ENCODE data around the gene BBS9. TPM values are rescaled to one million over a fixed set of nuclear protein-coding genes. Genes with fewer than 3 reads are reported as not detected.

Gene BBS9
- total RNA-seq, 2 experiments from 2014 or later, result 16.0 to 20.4 TPM

DNA sequence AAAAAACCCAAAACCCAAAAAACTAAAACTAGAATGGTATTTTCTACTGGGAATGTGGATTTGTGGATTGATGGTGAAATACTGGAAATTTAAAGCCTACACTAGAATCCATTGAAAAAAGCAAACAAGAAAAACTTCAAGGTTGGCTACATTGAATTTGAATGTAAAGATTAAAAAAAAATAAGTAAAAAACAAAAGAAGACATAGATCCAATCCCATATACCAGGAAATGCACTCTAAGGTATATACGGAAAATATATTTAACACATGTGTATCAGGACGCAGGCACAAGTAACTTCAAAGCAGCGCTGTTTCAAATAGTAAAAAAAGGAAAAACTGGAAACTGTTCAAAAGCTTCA lies 754 bp upstream of the BBS9 start:
- Mint-ChIP-seq H3K27me3 (peaks cover 4% of the 10 kb centered on the region), H3K9me3 (no peaks in the 10 kb centered on the region)

DNA sequence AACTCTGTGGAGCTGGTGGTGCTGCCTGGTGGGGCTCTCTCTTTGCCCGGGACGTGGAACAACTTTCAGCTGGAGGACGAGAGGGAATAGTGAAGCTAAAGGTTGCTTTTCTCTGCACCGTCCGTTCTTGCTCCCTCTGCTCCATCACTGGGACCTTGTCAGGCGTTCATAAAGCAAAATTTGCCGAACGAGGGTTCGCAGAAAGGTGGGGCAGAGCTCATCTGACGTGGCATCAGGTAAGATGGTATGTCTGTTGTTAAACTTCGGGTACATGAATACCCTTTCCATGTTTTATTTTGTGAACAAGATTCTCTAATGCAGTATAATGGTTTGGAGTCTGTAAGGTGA lies 416 bp downstream of the BBS9 start:
- H3K27ac Mint-ChIP-seq, result peak overlapping the region; percentile 92
- intact Hi-C loops (cut with DNase I, micrococcal nuclease), result loop anchor here (1.0 to 5.0 kb wide), 6 partner anchors 20 to 639 kb away; partner anchors contain the start of genes AVL9 (in 1 of the 2), KBTBD2 (in 1 of the 2), LSM5 (in 1 of the 2) and NT5C3A (in 1 of the 2)
- TF ChIP-seq, protein P1, sequence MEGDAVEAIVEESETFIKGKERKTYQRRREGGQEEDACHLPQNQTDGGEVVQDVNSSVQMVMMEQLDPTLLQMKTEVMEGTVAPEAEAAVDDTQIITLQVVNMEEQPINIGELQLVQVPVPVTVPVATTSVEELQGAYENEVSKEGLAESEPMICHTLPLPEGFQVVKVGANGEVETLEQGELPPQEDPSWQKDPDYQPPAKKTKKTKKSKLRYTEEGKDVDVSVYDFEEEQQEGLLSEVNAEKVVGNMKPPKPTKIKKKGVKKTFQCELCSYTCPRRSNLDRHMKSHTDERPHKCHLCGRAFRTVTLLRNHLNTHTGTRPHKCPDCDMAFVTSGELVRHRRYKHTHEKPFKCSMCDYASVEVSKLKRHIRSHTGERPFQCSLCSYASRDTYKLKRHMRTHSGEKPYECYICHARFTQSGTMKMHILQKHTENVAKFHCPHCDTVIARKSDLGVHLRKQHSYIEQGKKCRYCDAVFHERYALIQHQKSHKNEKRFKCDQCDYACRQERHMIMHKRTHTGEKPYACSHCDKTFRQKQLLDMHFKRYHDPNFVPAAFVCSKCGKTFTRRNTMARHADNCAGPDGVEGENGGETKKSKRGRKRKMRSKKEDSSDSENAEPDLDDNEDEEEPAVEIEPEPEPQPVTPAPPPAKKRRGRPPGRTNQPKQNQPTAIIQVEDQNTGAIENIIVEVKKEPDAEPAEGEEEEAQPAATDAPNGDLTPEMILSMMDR (IDR thresholded peaks at IDR 0.05), result no peak
- Histone ChIP-seq H3K4me3 (ENCODE audit: low read length) (peak overlapping the region; percentile 63), H3K36me3 (ENCODE audit: insufficient read depth, low read length) (no peaks in the 10 kb centered on the region), H3K4me1 (ENCODE audit: insufficient read depth, low read length) (peaks cover 4% of the 10 kb centered on the region), H3K27ac (ENCODE audit: low read depth in 1 of 2, low read length in 2 of 2) (peak overlapping the region; percentile 54 to 79), H3K9me3 (ENCODE audit: control insufficient read depth in 1 of 2, insufficient read depth in 1 of 2, low read length in 2 of 2) (peaks cover 0 to 4% of the 10 kb centered on the region in 2 experiments), H3K27me3 (ENCODE audit: control insufficient read depth in 1 of 2, insufficient read depth in 2 of 2, low read length in 2 of 2) (no peaks in the 10 kb centered on the region)
- peaks cover 34% of the 10 kb centered on the region for H3K4me1 Mint-ChIP-seq (ENCODE audit: low read depth)
- peak overlapping the region; percentile 96 for H3K4me3 Mint-ChIP-seq
- H3K9me3 Mint-ChIP-seq, result no peaks in the 10 kb centered on the region
- CTCF ChIA-PET, result interaction anchor here (0.6 to 3.0 kb wide), 3 partner anchors 20 to 634 kb away, joined by 4 to 10 read pairs (median 5); partner anchors contain the start of gene RP9
- H3K36me3 Mint-ChIP-seq (ENCODE audit: low read depth), result peaks cover 14% of the 10 kb centered on the region
- ATAC-seq (ENCODE audit: poor library complexity) (peak; percentile 15), DNase-seq (peak in 4 of 14 experiments; percentile 5 to 42 (median 32))
- H3K27me3 Mint-ChIP-seq, result peaks cover 4% of the 10 kb centered on the region
- POLR2A ChIA-PET, result interaction anchor here (1.1 to 2.9 kb wide), 4 partner anchors 20 to 640 kb away, joined by 3 to 10 read pairs (median 6); partner anchors contain the start of genes LSM5 and RP9

More for the DNA sequence above, 754 bp upstream of the BBS9 start:
- Mint-ChIP-seq H3K27ac (peak overlapping the region; percentile 92), H3K4me3 (peak overlapping the region; percentile 96), H3K36me3 (ENCODE audit: low read depth) (peaks cover 13% of the 10 kb centered on the region), H3K4me1 (ENCODE audit: low read depth) (peaks cover 31% of the 10 kb centered on the region)
- ChIA-PET CTCF (interaction anchor here (3.0 kb wide), 1 partner anchor 20 kb away, joined by 10 read pairs; no protein-coding TSS in a partner anchor), POLR2A (interaction anchor here (0.6 to 2.9 kb wide), 2 partner anchors 20 to 44 kb away, joined by 7 to 10 read pairs; partner anchors contain the start of gene RP9)
- TF ChIP-seq, protein P1 (IDR thresholded peaks at IDR 0.05), result no peak
- ATAC-seq (ENCODE audit: poor library complexity) (no peak), DNase-seq (no peak)
- Histone ChIP-seq H3K27ac (ENCODE audit: low read depth in 1 of 2, low read length in 2 of 2) (peak overlapping the region in 1 of 2 donors; percentile 54), H3K4me3 (ENCODE audit: low read length) (peak overlapping the region; percentile 63), H3K36me3 (ENCODE audit: insufficient read depth, low read length) (no peaks in the 10 kb centered on the region), H3K9me3 (ENCODE audit: control insufficient read depth in 1 of 2, insufficient read depth in 1 of 2, low read length in 2 of 2) (no peaks in the 10 kb centered on the region), H3K27me3 (ENCODE audit: control insufficient read depth in 1 of 2, insufficient read depth in 2 of 2, low read length in 2 of 2) (no peaks in the 10 kb centered on the region), H3K4me1 (ENCODE audit: insufficient read depth, low read length) (peaks cover 4% of the 10 kb centered on the region)
- intact Hi-C loops (cut with DNase I, micrococcal nuclease), result loop anchor here (1.0 to 5.0 kb wide), 6 partner anchors 66 to 638 kb away; partner anchors contain the start of genes NT5C3A (in 2 of the 2), AVL9 (in 1 of the 2), KBTBD2 (in 1 of the 2) and LSM5 (in 1 of the 2)

DNA sequence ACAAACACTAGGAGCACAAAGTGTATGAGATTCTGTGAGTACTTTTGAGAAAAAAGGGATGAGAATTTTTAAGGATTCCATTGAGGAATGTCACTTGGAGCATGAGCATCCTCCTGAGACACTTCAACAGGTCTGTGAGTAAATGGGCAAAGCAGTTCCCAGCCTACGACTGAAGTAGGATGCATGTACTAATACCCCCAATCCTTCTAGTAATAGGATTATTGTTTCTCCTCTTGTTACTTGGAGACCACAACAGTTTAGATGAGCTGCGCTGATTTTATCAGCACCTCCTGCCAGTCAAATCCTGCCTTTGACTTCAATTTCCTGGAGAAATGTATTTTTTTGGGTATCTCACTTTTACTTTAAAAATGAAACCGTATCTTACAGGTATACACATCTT lies 820 bp downstream of the BBS9 start:
- Mint-ChIP-seq H3K27ac (peak overlapping the region; percentile 92), H3K36me3 (ENCODE audit: low read depth) (peaks cover 18% of the 10 kb centered on the region), H3K9me3 (no peaks in the 10 kb centered on the region), H3K4me1 (ENCODE audit: low read depth) (peaks cover 34% of the 10 kb centered on the region), H3K4me3 (peak overlapping the region; percentile 96), H3K27me3 (peaks cover 4% of the 10 kb centered on the region)
- peak overlapping the region; percentile 63 for H3K4me3 ChIP-seq (ENCODE audit: low read length)
- TF ChIP-seq, protein P1 (IDR thresholded peaks at IDR 0.05), result no peak
- ATAC-seq (ENCODE audit: poor library complexity), result no peak
- H3K9me3 ChIP-seq (ENCODE audit: control insufficient read depth in 1 of 2, insufficient read depth in 1 of 2, low read length in 2 of 2), result peaks cover 0 to 4% of the 10 kb centered on the region in 2 experiments
- intact Hi-C loops (cut with DNase I, micrococcal nuclease), result no loop called here
- no peaks in the 10 kb centered on the region for H3K36me3 ChIP-seq (ENCODE audit: insufficient read depth, low read length)
- DNase-seq, result peak in 3 of 14 experiments; percentile 16 to 41 (median 18)
- ChIA-PET POLR2A (interaction anchor here (1.1 to 2.9 kb wide), 4 partner anchors 20 to 640 kb away, joined by 3 to 10 read pairs (median 6); partner anchors contain the start of genes LSM5 and RP9), CTCF (interaction anchor here (0.6 to 3.0 kb wide), 3 partner anchors 21 to 634 kb away, joined by 4 to 10 read pairs (median 5); partner anchors contain the start of gene RP9)
- peaks cover 4% of the 10 kb centered on the region for H3K4me1 ChIP-seq (ENCODE audit: insufficient read depth, low read length)
- H3K27ac ChIP-seq (ENCODE audit: low read depth in 1 of 2, low read length in 2 of 2), result no peak overlapping the region
- H3K27me3 ChIP-seq (ENCODE audit: control insufficient read depth in 1 of 2, insufficient read depth in 2 of 2, low read length in 2 of 2), result no peaks in the 10 kb centered on the region
